GM12892 (cell line): ENCODE results near the gene OR6M1.

Experiments
- DNase-seq: peaks from one replicate; pipeline ENCODE4 v3.0.0; 2011; ENCODE audit not compliant: insufficient read length
- FAIRE-seq: peaks from 2 replicates; lab custom pipeline; 2011; peaks lifted over from hg19 to GRCh38; lab: Jason Lieb, UNC
- POLR2A ChIP-seq: IDR thresholded peaks from 2 replicates; pipeline ENCODE4 v1.6.1; 2011; ENCODE audit warnings: low read depth, low read length, control low read depth
- POLR2AphosphoS5 ChIP-seq: IDR thresholded peaks from 2 replicates; pipeline ENCODE4 v1.6.1; 2011; ENCODE audit warnings: low read depth, low read length, control low read depth
- TAF1 ChIP-seq: IDR thresholded peaks from 2 replicates; pipeline ENCODE4 v1.6.1; 2011; ENCODE audit warnings: low read depth, mild to moderate bottlenecking, control low read depth, low read length, borderline replicate concordance

The OR6M1 gene

GRCh38 chr11:123775289-123775688 lies 30.9 kb downstream of the OR6M1 start:
- DNase-seq (no peak), FAIRE-seq (peak; percentile 5)
- TF ChIP-seq TAF1 (no peak), POLR2A (no peak), POLR2AphosphoS5 (no peak)

DNA sequence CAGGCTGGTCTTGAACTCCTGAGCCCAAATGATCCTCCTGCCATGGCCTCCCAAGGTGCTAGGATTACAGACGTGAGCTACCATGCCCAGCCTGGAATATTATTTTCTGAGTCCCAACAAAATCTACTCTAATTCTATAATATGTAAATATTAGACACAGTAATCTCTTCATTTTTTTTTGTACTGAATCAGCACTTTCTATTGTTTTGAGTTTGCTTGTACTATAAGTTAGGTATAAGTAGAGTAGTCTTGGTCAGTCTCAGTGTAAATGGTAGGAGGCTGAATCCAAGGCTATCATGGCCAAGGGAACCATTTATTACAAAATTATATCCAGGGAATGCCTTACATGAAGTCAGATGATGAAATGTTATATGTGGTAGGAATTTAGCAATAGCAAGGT lies 32.2 kb downstream of the OR6M1 start:
- DNase-seq = no peak
- FAIRE-seq = no peak
- TF ChIP-seq TAF1 (no peak), POLR2A (no peak), POLR2AphosphoS5 (no peak)

- TF ChIP-seq TAF1 = no peak
- TF ChIP-seq POLR2A = no peak
- TF ChIP-seq POLR2AphosphoS5 = no peak
- no peak for DNase-seq
- no peak for FAIRE-seq
These were observed 33.1 kb downstream of the OR6M1 start for GRCh38 chr11:123773026-123773425.

DNA sequence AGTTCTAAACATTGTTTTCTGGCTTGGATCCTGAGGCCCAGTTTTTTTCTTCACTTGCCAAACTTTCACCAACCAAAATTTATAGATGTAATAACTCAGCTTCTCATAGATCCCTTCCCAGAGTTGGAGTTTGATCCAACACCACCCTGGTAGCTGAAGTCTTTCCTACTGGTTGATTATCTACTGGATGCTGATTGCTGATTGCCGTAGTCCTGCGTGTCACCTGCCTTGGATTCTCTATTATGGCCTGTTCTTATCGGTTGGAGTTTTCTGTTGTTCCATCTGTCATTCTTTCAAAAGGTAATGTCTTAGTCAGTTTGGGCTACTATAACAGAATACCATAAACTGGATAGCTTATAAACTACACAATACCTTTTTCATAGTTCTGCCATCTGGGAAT lies 34.5 kb downstream of the OR6M1 start:
- no peak for FAIRE-seq
- DNase-seq = no peak
- no peak for TF ChIP-seq POLR2AphosphoS5
- TF ChIP-seq POLR2A = no peak
- no peak for TF ChIP-seq TAF1

DNA sequence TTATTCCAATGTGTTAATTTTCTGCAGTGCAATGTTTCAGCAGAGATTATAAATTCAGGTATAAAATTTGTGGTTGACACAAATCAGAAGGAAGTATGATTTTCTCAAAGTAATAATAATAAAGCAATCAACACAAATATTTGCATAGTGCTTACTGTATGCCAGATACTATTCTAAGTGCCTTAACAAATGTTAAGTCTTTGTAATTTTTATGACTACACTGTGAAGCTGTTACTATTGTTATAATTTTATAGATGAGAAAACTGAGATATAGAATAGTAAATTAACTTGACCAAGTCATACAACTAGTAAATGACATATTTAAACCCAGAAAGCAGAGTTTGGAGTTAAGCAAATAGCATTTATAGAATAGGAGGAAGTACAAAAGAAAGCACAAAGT lies 35.4 kb downstream of the OR6M1 start:
- DNase-seq (no peak), FAIRE-seq (no peak)
- no peak for TF ChIP-seq POLR2AphosphoS5
- TF ChIP-seq POLR2A = no peak
- TF ChIP-seq TAF1 = no peak

DNA sequence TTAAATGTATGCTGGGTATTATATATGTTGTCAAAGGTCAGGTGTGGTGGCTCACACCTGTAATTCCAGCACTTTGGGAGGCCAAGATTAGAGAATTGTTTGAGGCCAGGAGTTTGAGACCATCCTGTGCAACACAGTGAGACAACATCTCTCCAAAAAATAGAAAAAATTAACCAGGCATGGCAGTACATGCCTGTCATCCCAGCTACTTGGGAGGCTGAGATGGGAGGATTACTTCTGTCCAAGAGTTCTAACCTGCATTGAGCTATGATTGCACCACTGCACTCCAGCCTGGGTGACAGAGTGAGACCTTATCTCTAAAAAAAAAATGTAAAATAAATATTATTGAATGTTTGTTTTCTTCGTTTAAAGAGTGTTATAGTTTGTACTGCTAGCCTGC lies 40.5 kb downstream of the OR6M1 start:
- TF ChIP-seq POLR2AphosphoS5 (no peak), TAF1 (no peak)
- DNase-seq (no peak), FAIRE-seq (no peak)

- FAIRE-seq (no peak), DNase-seq (no peak)
- no peak for TF ChIP-seq TAF1
- no peak for TF ChIP-seq POLR2A
- no peak for TF ChIP-seq POLR2AphosphoS5
These were observed 43.7 kb downstream of the OR6M1 start for GRCh38 chr11:123762422-123762821.

DNA sequence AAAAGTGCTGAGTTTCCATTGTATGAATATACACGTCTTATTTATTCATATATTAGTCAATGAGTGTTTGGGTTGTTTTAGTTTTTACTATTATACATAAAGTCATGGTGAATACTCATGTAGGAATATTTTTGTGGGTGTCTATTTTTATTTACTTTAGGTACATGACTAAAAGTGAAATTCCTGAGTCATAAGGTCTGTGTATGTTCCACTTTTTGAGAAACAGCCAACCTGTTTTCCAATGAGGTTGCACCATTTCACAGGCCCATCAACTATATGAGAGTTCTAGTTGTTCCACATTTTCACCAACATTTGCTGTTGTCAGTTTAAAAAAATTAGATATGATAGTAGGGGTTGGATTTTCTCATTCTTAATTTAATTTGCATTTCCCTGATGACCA lies 45.3 kb downstream of the OR6M1 start:
- DNase-seq = no peak
- TF ChIP-seq TAF1 = no peak
- TF ChIP-seq POLR2AphosphoS5 = no peak
- no peak for TF ChIP-seq POLR2A
- peak; percentile 77 for FAIRE-seq

DNA sequence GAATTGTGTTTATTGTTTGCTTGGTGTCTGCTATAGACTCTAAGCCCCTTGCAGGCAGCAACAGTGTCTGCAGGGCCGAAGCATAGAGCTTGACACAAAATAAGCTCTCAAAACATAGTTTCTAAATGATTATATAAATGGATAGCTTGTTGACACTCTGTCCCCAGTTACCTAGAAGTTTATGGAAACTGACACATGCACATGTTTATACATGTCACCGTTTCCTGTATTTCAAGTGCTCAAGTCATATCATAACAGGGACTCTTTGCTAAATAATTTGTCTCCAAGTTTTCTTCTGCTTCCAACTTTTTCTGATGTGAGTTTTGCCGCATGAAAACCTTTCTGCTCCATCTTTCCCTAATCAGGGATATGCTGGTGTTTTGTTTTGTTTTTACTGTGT lies 48.2 kb downstream of the OR6M1 start:
- FAIRE-seq (peak; percentile 58), DNase-seq (no peak)
- TF ChIP-seq POLR2AphosphoS5 (no peak), POLR2A (no peak), TAF1 (no peak)

- no peak for DNase-seq
- TF ChIP-seq POLR2AphosphoS5 (no peak), POLR2A (no peak), TAF1 (no peak)
- FAIRE-seq = no peak
These were observed 50.3 kb downstream of the OR6M1 start for GRCh38 chr11:123755813-123756212.
